GM21423 (cell line): ENCODE measurements around the gene ROBO1.

Experiments used
- ATAC-seq: cut with Tn5 transposase; IDR thresholded peaks from one replicate; pipeline ENCODE4 v1.9.1; 2021; ENCODE audit warnings: mild to moderate bottlenecking, moderate library complexity; ENCODE audit not compliant: unreplicated experiment

Gene ROBO1

DNA sequence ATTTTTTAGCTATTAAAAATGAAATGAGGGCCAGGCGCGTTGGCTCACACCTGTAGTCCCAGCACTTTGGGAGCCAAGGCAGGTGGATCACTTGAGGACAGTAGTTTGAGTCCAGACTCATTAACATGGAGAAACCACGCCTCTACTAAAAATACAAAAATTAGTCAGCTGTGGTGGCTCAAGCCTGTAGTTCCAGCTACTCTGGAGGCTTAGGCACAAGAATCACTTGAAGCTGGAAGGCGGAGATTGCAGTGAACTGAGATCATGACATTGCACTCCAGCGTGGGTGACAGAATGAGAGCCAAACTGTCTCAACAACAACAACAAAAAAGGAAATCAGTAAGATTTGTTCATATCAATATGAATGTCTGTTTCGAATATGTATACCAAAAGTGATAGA, 517.1 kb downstream of the ROBO1 start:
- no peak for ATAC-seq

DNA sequence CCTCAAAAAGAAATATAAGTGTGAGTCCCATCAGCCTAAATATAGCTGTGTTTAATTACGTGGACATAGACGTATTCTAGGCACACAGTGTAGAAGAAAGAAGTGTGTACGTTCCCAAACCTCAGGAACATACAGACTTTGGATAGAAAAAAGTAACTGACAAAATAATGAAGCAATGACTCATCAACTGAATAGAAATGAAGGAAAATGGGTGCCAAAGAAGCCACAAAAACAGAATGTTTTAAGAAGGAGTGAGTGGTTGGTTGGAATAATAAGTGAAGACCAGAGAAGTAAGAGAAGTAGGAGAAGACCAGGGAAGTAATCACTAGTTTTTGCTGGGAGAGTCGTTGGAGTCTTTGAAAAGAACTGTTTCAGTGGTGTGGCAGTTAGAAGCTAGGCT, 518.1 kb downstream of the ROBO1 start:
- no peak for ATAC-seq

GRCh38 chr3:79247725-79248043, 520.1 kb downstream of the ROBO1 start:
- ATAC-seq = no peak

- no peak for ATAC-seq
Observed at GRCh38 chr3:79246875-79247724, 520.7 kb downstream of the ROBO1 start.

- ATAC-seq = no peak
Observed at GRCh38 chr3:79245284-79246138, 522.3 kb downstream of the ROBO1 start.

DNA sequence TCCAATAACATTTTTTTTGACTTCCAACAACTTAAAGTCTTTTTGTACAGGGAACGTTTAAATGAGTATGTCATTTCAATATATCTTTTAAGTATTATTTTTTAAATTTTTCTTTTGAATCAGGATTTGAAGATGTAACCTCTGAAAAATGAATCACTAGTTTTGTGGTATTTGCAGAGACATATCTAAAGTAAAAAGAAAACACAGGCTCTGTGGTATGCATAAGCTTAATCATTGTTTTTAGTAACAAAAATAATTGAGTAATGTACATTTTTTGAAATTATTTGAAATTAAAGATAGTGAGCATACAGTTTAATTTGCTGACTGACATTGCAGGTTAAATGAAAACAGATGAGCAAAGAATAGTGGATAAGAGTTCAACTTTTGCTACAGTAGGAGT, 531.3 kb downstream of the ROBO1 start:
- ATAC-seq = no peak

DNA sequence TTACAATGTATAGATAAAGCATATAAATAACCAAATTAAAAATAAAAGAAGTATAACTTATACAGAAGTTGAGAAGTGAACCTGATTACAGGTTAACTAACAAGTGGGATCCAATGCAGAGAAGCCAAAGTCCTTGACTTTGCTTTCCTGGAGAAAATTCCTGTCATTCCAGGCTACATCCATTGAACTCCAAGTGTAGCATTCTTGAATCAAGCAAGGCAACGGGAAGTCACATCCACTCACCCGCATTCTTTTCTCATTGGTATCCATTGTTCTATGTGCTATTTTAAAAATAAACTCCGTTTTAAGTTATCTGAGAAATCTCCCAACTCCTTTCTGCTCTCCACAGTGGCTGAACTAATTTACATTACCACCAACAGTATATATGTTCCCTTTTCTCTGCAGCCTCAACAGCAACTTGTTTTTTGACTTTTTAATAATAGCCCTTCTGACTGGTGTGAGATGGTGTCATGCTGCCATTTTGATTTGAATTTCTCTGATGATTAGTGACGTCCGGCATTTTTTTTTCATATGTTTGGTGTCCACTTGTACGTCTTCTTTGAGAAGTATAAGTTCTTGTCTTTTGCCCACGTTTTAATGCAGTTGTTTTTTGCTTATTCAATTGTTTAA, 534.3 kb downstream of the ROBO1 start:
- ATAC-seq = no peak

DNA sequence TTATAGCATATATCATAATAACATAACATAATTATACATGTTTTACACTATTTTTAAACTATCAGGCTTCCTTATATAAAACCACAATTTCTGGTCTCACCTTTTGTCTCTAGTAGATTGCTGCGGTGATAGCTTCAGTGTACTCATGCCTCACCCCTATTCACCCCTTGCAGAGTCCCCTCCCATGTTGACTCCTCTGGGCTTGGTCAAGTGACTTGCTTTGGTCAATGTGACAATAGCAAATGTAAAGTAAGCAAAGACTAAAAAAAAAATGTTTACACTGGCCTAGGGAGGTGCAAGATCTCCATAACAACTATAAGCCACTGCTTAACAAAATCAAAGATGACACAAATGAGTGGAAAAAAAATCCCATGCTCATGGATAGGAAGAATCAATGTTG, 537.5 kb downstream of the ROBO1 start:
- ATAC-seq = no peak

- no peak for ATAC-seq
Observed at GRCh38 chr3:79217096-79217495, 550.7 kb downstream of the ROBO1 start.

DNA sequence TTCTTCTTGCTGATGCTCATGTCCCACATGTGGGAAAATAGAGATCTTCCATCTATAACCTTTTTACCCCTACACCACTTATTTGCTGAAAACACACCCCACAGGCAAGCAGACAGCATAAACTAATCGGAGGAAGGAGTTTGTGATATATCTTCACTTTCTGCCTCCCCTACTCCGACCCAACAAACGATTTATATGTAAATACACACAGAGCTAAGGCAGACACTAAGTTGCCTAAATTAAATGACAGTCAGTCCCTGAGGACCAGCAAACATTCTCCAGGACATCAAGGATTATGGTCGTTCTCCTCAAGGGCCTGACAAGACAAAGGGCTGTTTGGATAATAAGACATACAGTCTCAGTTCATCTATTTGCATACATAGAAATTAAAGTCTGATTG, 552.5 kb downstream of the ROBO1 start:
- no peak for ATAC-seq

- no peak for ATAC-seq
Observed at GRCh38 chr3:79211586-79212359, 556.0 kb downstream of the ROBO1 start.

GRCh38 chr3:79204351-79204750, 563.4 kb downstream of the ROBO1 start:
- no peak for ATAC-seq

DNA sequence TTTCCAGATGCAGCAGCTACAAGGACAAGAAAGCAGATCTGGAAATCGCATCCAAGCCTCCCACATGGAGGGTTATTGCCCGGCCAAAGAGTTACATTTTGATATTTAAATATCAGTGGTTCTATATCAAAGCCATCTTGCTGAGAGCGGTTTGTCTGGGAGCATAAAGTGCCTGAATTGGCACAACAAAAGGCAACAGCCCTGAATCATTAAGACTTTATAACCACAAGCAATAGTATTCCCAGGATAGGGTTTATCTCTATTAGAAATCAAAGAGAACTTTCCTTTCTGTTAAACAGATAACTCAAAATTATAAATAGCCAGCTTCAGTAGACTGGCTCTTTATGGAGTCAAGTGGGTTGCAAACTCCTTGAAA, 564.7 kb downstream of the ROBO1 start:
- no peak for ATAC-seq

DNA sequence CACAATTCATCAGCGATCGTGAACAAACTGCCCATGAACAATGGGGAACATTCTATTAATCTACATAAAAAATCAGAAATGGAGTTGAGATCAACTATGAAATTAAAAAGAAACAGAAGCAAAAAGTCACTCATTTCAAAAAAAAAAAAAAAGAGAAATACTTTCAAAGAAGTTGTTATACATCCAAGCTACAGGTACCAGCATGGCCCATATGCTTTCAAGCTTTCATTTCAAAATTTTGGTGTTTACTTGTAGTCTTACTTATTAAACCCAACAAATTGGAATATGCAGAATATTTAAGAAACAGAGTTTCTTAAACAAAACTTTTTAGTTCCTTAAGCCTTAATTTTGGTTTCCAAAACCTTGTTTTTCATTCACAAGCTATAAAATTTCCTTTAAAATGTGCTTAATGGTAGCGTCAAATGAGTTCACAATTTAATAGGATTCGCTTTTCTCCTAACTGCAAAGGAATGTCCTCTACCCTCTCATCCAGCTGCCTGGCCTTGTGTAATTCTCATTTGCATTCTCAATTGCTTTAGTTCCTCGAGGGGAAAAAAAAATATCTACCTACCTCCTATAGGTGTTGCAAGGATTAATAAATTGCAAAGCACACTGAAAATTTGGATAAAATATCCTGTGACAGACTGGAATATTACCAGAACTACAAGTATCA, 565.2 kb downstream of the ROBO1 start:
- ATAC-seq = no peak

DNA sequence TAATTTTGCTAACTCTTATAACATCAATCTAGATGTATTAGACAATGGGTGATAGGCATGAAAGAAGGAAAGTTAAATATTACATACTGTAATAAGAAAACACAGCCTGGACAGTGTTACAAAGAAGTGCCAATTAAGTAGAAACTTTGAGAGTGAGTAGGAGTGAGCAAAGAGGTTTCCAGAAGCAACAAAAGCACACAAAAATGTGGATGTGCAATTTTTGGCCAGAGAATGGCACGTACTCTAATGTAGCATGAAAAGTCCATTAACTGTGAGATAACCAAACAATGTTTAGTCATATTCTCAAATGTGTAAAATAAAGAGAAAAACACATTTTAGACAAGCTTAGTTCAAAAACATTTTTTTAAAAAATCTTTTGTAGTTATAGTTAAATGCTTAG, 567.3 kb downstream of the ROBO1 start:
- no peak for ATAC-seq

DNA sequence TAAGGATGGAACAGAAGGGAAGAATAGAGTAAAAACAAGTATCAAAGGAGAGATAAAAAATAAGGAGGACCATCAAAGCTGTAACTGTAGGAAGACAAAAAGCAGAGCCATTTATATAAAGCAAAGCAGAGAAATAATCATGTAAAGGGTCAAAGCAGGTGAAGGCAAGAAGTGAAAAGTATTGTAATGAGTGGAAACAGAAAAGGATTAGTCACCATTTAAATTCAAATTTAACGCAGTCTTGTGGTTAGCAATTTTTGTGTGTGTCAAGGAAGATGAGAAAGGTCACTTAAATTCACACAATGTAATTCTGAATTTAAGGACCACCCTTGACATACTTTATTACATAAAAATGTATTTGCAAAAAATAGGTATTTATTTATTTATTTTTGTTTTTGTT, 567.8 kb downstream of the ROBO1 start:
- no peak for ATAC-seq

GRCh38 chr3:79187426-79187825, 580.4 kb downstream of the ROBO1 start:
- ATAC-seq = no peak

DNA sequence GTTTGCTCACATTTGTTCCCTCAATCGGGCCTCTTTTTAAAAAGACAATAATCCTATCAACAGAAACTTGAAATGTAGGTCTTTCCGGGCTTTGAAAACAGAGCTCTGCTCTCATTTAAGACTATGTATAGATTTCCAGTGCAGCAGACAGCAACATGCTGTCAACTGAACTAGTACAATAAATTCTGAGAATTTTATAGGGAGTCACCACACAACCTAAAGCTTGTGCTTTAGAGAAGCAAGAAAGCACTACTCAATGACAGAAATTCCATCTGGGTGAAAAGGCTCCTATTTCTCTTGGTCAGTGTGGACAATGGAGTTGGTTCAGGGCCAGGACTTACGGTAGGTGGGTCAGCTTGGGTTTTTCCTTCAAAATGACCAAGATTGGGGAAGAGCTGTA, 583.5 kb downstream of the ROBO1 start:
- ATAC-seq = no peak

GRCh38 chr3:79183496-79183895, 584.3 kb downstream of the ROBO1 start:
- no peak for ATAC-seq

- ATAC-seq = no peak
Observed at GRCh38 chr3:79178471-79179180, 589.2 kb downstream of the ROBO1 start.
